Gastrocnemius medialis (tissue), 4 donors: ENCODE results near the gene FGF9.

ENCODE experiments used
- CTCF ChIP-seq, 5 experiments: fragments of 450-650 bp in 3 of 5; fragments of 200-600 bp in 2 of 5; sonication (generic) in 2 of 5; IDR thresholded peaks in 4 of 5; conservative IDR thresholded peaks in 1 of 5; 1 replicate in 4 of 5; 2 replicates in 1 of 5; pipeline ENCODE4 v1.5.1; 2016 to 2019; ENCODE audit warnings: antibody characterized with exemption in 5 of 5, mild to moderate bottlenecking in 3 of 5, moderate library complexity in 3 of 5
- POLR2A ChIP-seq, 2 donors: fragments of 450-650 bp; IDR thresholded peaks; one replicate each; pipeline ENCODE4 v1.6.1; 2017; ENCODE audit warnings: antibody characterized with exemption in 2 of 2, mild to moderate bottlenecking in 2 of 2, moderate library complexity in 2 of 2

GRCh38 chr13:21684576-21684975 lies 13.7 kb downstream of the FGF9 start:
- TF ChIP-seq CTCF (IDR thresholded peaks at IDR 0.05 in 4 of 5, conservative IDR thresholded peaks at IDR 0.05 in 1 of 5), result no peak
- TF ChIP-seq POLR2A (IDR thresholded peaks at IDR 0.05), result no peak
